ENCODE measurements around the gene TMCC1. TPM values are rescaled to one million over a fixed set of nuclear protein-coding genes. Genes with fewer than 3 reads are reported as not detected.
"Not testable (repeated sequence)": the region's sequence is repeated elsewhere in the genome, so short reads cannot be mapped to it uniquely, and the experiment has no call there.

Gene TMCC1
- total RNA-seq, 1 donor from 2014 or later, result 33.4 TPM

- Histone ChIP-seq H3K36me3 (no peaks in the 10 kb centered on the region), H3K27ac (no peak overlapping the region), H3K4me3 (no peak overlapping the region), H3K4me1 (peaks cover 13% of the 10 kb centered on the region), H3K9me3 (no peaks in the 10 kb centered on the region), H3K27me3 (ENCODE audit: low read depth) (no peaks in the 10 kb centered on the region)
- ATAC-seq (peak in 1 of 2 donors; percentile 55), DNase-seq (no peak)
- intact Hi-C loops (cut with DNase I), result no loop called here
- no peak for TF ChIP-seq CTCF (IDR thresholded peaks at IDR 0.05)
Measured at GRCh38 chr3:129837065-129837642, 56.4 kb downstream of the TMCC1 start.

GRCh38 chr3:129836381-129837064, 57.0 kb downstream of the TMCC1 start:
- DNase-seq (no peak), ATAC-seq (no peak)
- Histone ChIP-seq H3K27me3 (ENCODE audit: low read depth) (no peaks in the 10 kb centered on the region), H3K27ac (no peak overlapping the region), H3K36me3 (no peaks in the 10 kb centered on the region), H3K4me3 (no peak overlapping the region), H3K9me3 (no peaks in the 10 kb centered on the region), H3K4me1 (peaks cover 13% of the 10 kb centered on the region)
- intact Hi-C loops (cut with DNase I), result no loop called here
- no peak for TF ChIP-seq CTCF (IDR thresholded peaks at IDR 0.05)

- ATAC-seq (no peak), DNase-seq (no peak)
- Histone ChIP-seq H3K27ac (no peak overlapping the region), H3K27me3 (ENCODE audit: low read depth) (no peaks in the 10 kb centered on the region), H3K9me3 (no peaks in the 10 kb centered on the region), H3K4me3 (no peak overlapping the region), H3K4me1 (peaks cover 13% of the 10 kb centered on the region), H3K36me3 (no peaks in the 10 kb centered on the region)
- intact Hi-C loops (cut with DNase I), result no loop called here
- TF ChIP-seq CTCF (IDR thresholded peaks at IDR 0.05), result no peak
Measured at GRCh38 chr3:129835198-129835597, 58.3 kb downstream of the TMCC1 start.

DNA sequence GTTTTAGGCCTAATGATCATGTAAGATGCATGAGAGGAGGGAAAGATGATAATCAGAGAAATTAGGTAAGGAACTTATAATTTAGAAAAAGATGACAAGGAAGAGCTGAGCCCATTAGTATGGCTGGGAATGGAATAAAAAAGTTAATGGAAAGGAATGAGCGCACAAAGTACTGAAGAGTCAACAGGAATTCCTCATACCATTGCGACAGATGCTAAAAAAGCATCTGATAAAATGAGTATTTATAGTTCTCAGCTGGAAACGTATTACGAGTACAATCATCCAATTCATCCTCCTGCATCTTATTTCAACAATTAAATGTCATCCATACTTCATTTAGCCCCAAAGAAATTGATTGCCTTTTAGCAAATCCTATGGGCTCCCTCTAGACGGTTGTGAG, 58.9 kb downstream of the TMCC1 start:
- intact Hi-C loops (cut with DNase I), result no loop called here
- Histone ChIP-seq H3K4me1 (peaks cover 15% of the 10 kb centered on the region), H3K4me3 (no peak overlapping the region), H3K27me3 (ENCODE audit: low read depth) (no peaks in the 10 kb centered on the region), H3K27ac (no peak overlapping the region), H3K36me3 (no peaks in the 10 kb centered on the region), H3K9me3 (no peaks in the 10 kb centered on the region)
- no peak for TF ChIP-seq CTCF (IDR thresholded peaks at IDR 0.05)
- ATAC-seq, result no peak
- DNase-seq, result no peak

- DNase-seq; H3K4me3 ChIP-seq; ATAC-seq; intact Hi-C loops (cut with DNase I); H3K27me3 ChIP-seq (ENCODE audit: low read depth); H3K27ac ChIP-seq; H3K36me3 ChIP-seq; H3K9me3 ChIP-seq: not testable (repeated sequence)
- H3K4me1 ChIP-seq, result peaks cover 22% of the 10 kb centered on the region
Measured at GRCh38 chr3:129831942-129832341, 61.6 kb downstream of the TMCC1 start.

GRCh38 chr3:129831503-129831902, 62.0 kb downstream of the TMCC1 start:
- Histone ChIP-seq H3K4me1 (peaks cover 17% of the 10 kb centered on the region), H3K36me3 (no peaks in the 10 kb centered on the region), H3K27me3 (ENCODE audit: low read depth) (no peaks in the 10 kb centered on the region), H3K4me3 (no peak overlapping the region), H3K9me3 (no peaks in the 10 kb centered on the region), H3K27ac (no peak overlapping the region)
- intact Hi-C loops (cut with DNase I), result no loop called here
- TF ChIP-seq CTCF (IDR thresholded peaks at IDR 0.05), result no peak
- DNase-seq (no peak), ATAC-seq (no peak)

All from lower lobe of right lung (tissue), 2 donors.